AG08396 (cell line): ENCODE measurements around the gene TSEN54.

Experiments
- DNase-seq: peaks from one replicate; pipeline ENCODE4 v3.0.0; 2012; ENCODE audit warnings: low spot score, mixed read lengths

The TSEN54 gene

GRCh38 chr17:75565618-75566017 lies 49.3 kb downstream of the TSEN54 start:
- DNase-seq = no peak

- no peak for DNase-seq
These were observed 50.1 kb downstream of the TSEN54 start for GRCh38 chr17:75566416-75566815.

- DNase-seq = no peak
These were observed 50.5 kb downstream of the TSEN54 start for GRCh38 chr17:75566834-75567233.

GRCh38 chr17:75568412-75569255 lies 52.3 kb downstream of the TSEN54 start:
- no peak for DNase-seq

- DNase-seq = no peak
These were observed 53.8 kb downstream of the TSEN54 start for GRCh38 chr17:75570034-75570676.

- no peak for DNase-seq
These were observed 54.4 kb downstream of the TSEN54 start for GRCh38 chr17:75570772-75571171.

GRCh38 chr17:75571197-75571884 lies 55.0 kb downstream of the TSEN54 start:
- DNase-seq = no peak

- no peak for DNase-seq
These were observed 55.5 kb downstream of the TSEN54 start for GRCh38 chr17:75571885-75572215.

- no peak for DNase-seq
These were observed 56.6 kb downstream of the TSEN54 start for GRCh38 chr17:75572713-75573539.

- no peak for DNase-seq
These were observed 57.2 kb downstream of the TSEN54 start for GRCh38 chr17:75573540-75573957.

- DNase-seq = no peak
These were observed 57.7 kb downstream of the TSEN54 start for GRCh38 chr17:75573994-75574393.
